GM19438 (cell line): ENCODE measurements around the gene GRIN2A.

Experiments
- ATAC-seq: cut with Tn5 transposase; IDR thresholded peaks from one replicate; pipeline ENCODE4 v1.9.1; 2021; ENCODE audit warnings: low read depth; ENCODE audit not compliant: unreplicated experiment

The GRIN2A gene

GRCh38 chr16:10039220-10040096, 142.8 kb downstream of the GRIN2A start:
- no peak for ATAC-seq

DNA sequence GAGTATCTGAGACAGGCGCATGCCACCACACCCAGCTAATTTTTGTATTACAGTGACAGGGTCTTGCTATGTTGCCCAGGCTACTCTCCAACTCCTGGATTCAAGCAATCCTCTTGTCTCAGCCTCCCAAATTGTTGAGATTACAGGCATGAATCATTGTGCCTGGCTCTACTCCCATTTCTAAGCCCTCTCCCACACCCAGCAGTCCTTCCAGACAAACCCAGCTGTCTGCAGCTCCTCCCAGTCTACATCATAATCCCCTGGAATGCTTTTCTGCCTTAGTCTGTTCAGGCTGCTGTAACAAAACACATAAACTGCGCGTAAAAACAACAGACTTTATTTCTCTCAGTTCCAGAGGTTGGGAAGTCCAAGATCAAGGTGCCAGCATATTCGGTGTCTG, 144.5 kb downstream of the GRIN2A start:
- ATAC-seq: no peak

DNA sequence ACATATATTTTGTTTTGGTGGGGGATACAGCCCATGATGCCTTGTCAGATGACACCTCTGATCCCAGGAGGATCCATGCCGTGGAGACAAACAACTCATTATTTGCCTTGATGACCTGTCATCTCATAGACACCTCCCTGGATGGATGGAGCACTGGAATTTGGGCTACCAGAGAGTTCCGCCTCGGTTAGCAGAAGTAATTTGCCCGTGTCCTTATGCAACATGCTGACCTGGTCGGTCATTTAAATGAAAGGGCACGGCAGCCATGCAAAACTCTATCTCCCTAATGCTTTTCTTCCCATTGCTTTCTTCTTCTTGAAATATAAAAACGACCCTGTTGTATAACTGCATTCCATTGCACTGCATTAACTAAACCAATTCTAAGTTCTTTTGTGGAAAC, 145.3 kb downstream of the GRIN2A start:
- no peak for ATAC-seq

DNA sequence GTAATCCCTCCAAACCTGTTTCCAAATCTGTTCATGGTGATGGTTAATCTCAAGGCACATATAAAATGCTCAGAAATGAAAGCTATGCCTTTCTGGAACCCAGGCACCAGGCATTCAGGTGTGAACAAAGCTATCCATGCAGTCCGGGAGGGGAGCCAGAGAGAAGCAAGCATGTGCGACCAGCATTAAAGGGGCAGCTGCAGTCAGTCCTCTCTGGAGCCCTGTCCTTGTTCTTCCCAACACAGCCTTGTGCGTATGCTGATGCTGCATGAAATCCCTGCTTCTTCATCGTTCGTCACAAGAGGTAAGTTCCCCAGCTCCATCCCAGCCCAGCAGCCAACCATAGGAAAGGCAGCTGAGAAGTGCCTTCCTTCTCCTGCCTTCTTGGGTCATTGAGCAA, 148.7 kb downstream of the GRIN2A start:
- ATAC-seq: no peak

DNA sequence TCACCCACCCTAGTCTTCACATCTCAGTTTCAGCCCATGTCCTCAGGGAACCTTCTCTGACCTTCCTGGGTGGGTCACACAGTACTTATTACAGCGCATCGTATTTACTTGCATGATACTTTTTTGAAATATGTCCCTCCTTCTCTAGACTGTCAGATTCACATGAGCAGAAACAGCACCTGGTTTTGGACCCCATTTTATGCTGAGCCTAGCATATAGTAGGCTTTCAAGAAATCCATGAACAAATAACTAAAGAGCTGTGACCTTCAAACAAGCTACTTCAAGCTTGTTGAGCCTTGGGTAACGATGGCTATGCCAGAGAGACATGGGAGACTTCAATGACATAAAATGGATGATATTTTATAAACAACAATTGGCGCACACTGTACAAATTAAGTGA, 150.3 kb downstream of the GRIN2A start:
- ATAC-seq: no peak

- no peak for ATAC-seq
Observed at GRCh38 chr16:10031473-10031872, 150.8 kb downstream of the GRIN2A start.

DNA sequence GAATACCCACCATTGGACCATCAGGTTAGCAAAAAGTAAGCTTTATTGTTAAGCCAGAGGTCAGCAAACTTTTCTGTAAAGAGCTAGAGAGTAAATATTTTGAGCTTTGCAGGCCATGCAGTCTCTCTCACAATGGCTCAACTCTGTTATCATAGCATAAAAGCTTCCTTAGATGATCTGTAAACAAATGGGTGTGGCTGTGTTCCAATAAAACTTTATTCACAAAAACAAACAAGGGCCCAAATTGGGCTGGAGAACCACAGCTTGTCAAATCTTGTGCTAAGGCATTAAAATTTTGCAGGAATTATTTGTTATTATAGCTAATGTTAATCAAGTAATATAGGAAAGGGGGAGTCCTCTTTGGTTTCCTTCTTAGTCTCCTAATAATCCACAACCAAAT, 153.6 kb downstream of the GRIN2A start:
- ATAC-seq: no peak

DNA sequence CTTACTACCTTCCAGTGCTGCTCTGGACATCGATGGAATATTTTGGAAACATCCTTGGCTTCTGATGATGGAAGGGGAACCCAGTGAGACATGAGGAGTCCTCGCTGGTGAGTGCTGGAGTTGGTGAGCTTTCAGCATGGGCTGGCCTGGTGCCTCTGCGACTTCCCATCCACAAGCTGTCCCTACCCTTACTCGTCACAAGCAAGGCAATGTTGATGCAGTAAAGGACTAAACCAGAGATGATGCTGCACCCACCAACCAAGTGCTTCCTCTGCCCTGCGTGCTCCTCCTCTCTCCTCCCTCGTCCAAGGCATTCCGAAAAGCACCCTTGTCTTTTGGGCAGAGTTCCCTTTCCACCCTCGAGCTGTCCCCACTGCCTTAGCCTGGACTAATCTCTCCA, 154.7 kb downstream of the GRIN2A start:
- no peak for ATAC-seq

DNA sequence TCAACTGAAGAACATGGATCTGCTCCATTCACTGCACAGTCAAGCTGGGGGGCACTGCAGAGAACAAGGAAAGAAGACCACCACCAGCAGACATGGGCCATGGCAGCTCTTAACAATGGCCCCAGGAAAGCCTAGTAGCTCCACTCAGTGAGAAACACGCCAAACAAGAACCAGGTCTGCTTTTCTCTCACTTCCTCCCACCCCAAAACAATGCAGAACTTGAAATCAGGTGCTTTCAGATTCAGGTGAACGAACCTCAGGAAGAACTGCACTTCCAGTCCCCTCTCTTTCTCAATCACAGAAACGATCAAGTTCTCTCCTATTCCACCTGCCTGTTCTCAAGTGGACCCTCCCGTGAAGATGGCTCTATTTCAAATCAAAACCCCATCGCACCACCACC, 155.6 kb downstream of the GRIN2A start:
- no peak for ATAC-seq

DNA sequence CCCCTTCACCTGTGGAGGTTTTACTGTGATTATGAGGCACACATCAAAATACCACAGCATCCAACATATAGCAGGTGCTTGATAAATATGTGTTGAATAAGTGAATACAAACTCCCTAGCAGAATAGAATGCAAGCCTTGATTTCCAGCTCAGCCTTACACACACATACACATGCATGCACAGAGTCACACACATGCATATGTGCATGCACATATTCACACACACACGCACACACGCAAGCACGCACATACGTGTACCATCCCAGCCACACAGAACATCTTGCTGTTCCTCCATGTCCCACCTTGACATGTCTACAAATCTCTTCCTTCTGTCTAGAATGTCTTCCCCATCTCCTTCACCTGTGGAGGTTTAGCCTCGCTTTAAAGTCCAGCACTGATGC, 160.1 kb downstream of the GRIN2A start:
- ATAC-seq: no peak

- ATAC-seq: no peak
Observed at GRCh38 chr16:10020866-10021265, 161.4 kb downstream of the GRIN2A start.

GRCh38 chr16:10016752-10017151, 165.5 kb downstream of the GRIN2A start:
- ATAC-seq: no peak

DNA sequence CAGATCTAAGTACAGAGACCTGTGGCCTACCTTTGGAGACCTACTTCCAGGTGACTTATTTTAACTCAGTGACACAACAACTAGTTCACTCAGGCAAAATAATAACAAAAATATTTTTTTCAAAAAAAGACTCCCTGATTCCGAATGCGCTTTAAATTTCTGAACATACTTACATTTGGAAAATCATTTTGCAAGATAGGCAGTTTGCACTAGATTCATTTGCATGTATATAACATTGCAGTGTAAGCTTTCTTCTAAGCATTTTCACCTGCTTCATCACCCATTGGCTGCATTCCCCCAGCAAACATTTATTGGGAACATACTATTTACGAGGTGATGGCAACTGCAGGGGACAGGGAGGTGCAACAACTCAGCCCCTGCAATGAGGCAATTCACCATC, 166.8 kb downstream of the GRIN2A start:
- ATAC-seq: no peak

DNA sequence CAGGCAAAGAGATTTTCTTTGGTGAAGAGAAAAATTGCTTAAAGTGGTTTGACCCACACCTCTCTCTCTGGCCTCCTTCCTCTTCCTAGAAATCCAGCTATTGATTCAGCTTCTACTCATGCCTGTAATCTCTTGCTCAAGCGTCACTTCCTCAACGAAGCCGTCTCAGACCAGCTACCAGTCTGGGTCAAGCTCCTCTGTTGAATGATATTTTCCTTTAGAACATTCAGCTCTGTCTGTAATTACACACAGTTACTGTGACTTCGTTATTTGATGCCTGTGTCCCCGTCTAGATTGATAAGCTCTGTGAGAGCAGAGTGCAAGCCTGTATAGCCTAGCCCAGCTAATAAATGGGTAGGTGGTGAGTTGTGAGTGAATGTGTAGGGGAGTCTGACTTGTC, 168.5 kb downstream of the GRIN2A start:
- no peak for ATAC-seq

- no peak for ATAC-seq
Observed at GRCh38 chr16:10013364-10013763, 168.9 kb downstream of the GRIN2A start.

GRCh38 chr16:10009684-10010083, 172.5 kb downstream of the GRIN2A start:
- no peak for ATAC-seq

DNA sequence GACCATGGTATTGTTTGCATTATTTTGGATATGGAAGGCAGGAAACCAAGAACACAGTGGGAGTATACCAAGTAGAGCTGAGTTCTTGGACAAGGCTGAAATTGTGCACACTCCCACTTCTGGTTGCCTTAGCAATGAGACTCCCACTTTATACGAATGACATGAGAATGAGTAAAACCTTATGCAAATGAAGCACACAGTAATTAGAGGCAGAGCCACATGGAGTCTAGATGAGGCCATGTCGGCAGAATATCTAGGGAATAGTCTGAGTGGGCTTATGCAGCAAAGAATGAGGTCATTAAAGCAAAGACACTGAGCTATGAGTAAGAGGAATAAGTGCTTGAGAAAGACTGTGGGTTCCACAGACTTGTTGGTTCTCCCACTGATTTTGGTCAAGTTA, 178.7 kb downstream of the GRIN2A start:
- ATAC-seq: no peak

DNA sequence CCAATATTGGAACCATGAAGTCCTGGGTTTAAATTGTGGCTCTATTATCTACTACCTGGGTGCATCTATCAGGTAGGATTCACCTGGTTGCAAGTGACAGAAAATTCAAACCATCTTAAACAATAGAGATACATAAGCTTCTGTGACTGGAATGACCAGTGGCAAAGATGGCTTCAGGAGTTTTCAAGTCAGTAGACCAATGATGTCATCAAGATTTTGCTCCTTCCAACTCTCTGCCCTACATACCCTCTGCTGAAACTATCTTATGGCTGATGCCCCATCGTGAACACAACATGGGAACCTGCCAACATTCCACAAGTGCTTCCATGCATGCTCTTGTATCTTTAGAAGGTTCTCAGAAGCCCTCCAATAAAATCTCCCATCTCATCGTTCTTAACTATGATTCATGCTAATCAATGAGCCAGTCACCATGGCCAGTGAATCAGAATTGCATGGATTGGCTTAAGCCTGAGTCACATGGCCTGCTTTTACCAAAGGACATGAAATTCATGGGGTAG, 180.9 kb downstream of the GRIN2A start:
- no peak for ATAC-seq

GRCh38 chr16:9996221-9996620, 186.0 kb downstream of the GRIN2A start:
- ATAC-seq: no peak

- ATAC-seq: no peak
Observed at GRCh38 chr16:9992441-9992840, 189.8 kb downstream of the GRIN2A start.

DNA sequence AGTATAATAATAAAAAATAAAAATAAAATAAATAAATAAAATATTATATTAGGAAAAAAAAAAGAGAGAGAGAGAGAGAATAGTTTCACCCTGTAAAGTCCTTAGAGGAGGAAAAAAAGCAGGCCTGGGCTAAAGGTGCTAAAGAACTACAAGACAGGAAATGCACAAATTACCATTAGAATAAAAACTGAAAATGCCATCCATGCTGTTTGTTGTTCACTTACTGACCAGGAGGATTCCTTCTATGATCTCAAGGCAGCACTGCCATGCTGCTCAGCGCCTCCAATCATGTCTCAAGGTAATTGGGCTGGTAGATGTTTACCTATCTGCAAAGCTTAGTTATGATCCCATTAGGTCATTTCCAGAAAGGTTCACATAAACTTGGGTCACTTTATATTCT, 201.2 kb downstream of the GRIN2A start:
- ATAC-seq: no peak

DNA sequence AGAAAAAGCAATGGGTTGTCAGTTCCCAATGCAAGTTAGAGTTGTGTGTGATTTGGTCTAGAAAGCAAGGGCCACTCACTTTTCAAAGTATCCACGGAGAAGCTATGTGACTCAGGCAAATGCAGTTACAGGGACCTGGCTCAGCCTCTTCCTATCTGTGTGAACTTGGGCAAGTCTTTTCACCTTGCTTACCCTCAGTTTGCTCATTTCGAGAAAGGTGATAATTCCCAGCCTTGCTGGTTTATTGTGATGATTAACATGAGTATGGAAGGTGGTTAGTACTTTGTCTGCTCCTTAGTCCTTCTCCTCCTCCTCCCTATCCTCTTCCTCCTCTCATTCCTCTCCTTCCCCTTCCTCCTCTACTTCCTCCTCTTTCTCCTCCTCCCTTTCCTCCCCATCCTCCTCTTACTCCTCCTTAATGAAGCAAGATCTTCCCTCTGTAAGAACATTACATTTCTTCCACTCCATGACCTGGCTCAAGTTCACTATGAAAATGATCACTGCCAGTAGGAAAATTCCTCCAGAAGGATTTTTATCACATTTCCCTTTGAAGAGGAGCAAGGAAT, 204.0 kb downstream of the GRIN2A start:
- ATAC-seq: no peak
